Measurements from ENCODE around the gene CDH12.

- TF ChIP-seq CTCF (IDR thresholded peaks at IDR 0.05) (no peak), EP300 (IDR thresholded peaks at IDR 0.05) (no peak)
Measured at GRCh38 chr5:21802100-21802499, 1051.0 kb downstream of the CDH12 start.
